ENCODE measurements around the gene DCLRE1B.
A peak's percentile ranks its signal among the peaks of the same experiment; 100 is the strongest.

The DCLRE1B gene

GRCh38 chr1:113872219-113872935 is 32.7 kb upstream of the DCLRE1B start:
- CTCF ChIA-PET, result no interaction called here
- POLR2A ChIA-PET (ENCODE audit: low non-redundant PET), result no interaction called here
- no peak for DNase-seq (ENCODE audit: low spot score)
- TF ChIP-seq, protein P1, sequence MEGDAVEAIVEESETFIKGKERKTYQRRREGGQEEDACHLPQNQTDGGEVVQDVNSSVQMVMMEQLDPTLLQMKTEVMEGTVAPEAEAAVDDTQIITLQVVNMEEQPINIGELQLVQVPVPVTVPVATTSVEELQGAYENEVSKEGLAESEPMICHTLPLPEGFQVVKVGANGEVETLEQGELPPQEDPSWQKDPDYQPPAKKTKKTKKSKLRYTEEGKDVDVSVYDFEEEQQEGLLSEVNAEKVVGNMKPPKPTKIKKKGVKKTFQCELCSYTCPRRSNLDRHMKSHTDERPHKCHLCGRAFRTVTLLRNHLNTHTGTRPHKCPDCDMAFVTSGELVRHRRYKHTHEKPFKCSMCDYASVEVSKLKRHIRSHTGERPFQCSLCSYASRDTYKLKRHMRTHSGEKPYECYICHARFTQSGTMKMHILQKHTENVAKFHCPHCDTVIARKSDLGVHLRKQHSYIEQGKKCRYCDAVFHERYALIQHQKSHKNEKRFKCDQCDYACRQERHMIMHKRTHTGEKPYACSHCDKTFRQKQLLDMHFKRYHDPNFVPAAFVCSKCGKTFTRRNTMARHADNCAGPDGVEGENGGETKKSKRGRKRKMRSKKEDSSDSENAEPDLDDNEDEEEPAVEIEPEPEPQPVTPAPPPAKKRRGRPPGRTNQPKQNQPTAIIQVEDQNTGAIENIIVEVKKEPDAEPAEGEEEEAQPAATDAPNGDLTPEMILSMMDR (conservative IDR thresholded peaks at IDR 0.05; ENCODE audit: low read depth), result no peak
- H3K27ac ChIP-seq, result no peak overlapping the region

- TF ChIP-seq, protein P1 (conservative IDR thresholded peaks at IDR 0.05; ENCODE audit: low read depth), result no peak
- POLR2A ChIA-PET (ENCODE audit: low non-redundant PET), result no interaction called here
- CTCF ChIA-PET, result interaction anchor here (0.5 to 1.2 kb wide), 3 partner anchors 20 to 55 kb away, joined by 3 to 4 read pairs (median 4); partner anchors contain the start of gene HIPK1
- DNase-seq (ENCODE audit: low spot score), result peak; percentile 8
- H3K27ac ChIP-seq, result no peak overlapping the region
Observed at GRCh38 chr1:113874012-113874879, 30.9 kb upstream of the DCLRE1B start.

DNA sequence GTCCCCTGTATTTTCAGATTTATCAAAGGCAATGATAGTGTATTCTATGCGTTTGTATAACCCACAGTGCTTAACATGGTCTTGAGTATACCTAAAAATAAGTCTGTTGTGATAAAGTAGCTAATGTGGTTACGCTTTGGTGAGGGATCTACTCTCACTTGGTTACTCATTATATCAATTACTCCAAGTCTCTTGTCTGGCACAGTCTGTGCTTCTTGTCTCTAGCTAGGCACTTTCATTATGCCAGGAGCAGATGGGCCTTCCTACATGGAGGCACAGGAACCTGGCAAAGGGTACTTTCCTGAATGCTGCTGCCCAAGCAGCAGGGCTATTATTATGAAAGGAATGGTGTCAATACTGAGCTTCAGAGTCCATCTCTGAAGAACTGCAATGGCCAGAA is 29.4 kb upstream of the DCLRE1B start:
- H3K27ac ChIP-seq, result no peak overlapping the region
- CTCF ChIA-PET, result no interaction called here
- no peak for DNase-seq (ENCODE audit: low spot score)
- TF ChIP-seq, protein P1 (conservative IDR thresholded peaks at IDR 0.05; ENCODE audit: low read depth), result no peak
- POLR2A ChIA-PET (ENCODE audit: low non-redundant PET), result no interaction called here

DNA sequence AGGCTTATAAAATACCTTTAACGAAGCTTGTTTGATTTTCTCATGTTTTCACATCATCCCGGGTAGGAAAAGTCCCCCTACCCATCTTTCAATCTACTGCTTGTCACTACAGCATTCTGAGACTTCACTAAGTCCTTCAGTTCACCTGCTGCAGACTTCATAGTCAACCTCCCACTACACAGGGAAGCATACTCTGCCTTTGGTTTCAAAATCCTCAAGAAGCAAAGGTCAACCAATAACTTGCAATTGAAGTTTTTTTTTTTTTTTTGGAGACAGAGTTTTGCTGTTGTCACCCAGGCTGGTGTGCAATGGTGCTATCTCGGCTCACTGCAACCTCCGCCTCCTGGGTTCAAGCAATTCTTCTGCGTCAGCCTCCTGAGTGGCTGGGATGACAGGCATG is 28.9 kb upstream of the DCLRE1B start:
- no peak overlapping the region for H3K27ac ChIP-seq
- ChIA-PET POLR2A (ENCODE audit: low non-redundant PET) (no interaction called here), CTCF (no interaction called here)
- no peak for DNase-seq (ENCODE audit: low spot score)
- TF ChIP-seq, protein P1 (conservative IDR thresholded peaks at IDR 0.05; ENCODE audit: low read depth), result no peak

- no peak overlapping the region for H3K27ac ChIP-seq
- DNase-seq (ENCODE audit: low spot score), result no peak
- TF ChIP-seq, protein P1 (conservative IDR thresholded peaks at IDR 0.05; ENCODE audit: low read depth), result no peak
Observed at GRCh38 chr1:113879739-113880038, 25.4 kb upstream of the DCLRE1B start.

GRCh38 chr1:113881661-113882060 is 23.5 kb upstream of the DCLRE1B start:
- TF ChIP-seq, protein P1 (conservative IDR thresholded peaks at IDR 0.05; ENCODE audit: low read depth), result no peak
- ChIA-PET POLR2A (ENCODE audit: low non-redundant PET) (no interaction called here), CTCF (interaction anchor here (0.6 to 0.8 kb wide), 3 partner anchors 10 to 128 kb away, joined by 3 to 5 read pairs (median 4); no protein-coding TSS in a partner anchor)
- no peak for DNase-seq (ENCODE audit: low spot score)
- no peak overlapping the region for H3K27ac ChIP-seq

More at GRCh38 chr1:113879739-113880038, 25.4 kb upstream of the DCLRE1B start:
- ChIA-PET CTCF (no interaction called here), POLR2A (ENCODE audit: low non-redundant PET) (no interaction called here)
